Ishikawa (cell line): ENCODE data around the gene UGT1A8.

ENCODE experiments used
- CEBPB ChIP-seq: IDR thresholded peaks from 2 replicates; pipeline ENCODE4 v1.6.1; 2012
- CREB1 ChIP-seq: IDR thresholded peaks from 2 replicates; pipeline ENCODE4 v1.6.1; 2012; ENCODE audit warnings: low read depth
- EGR1 ChIP-seq: IDR thresholded peaks from 2 replicates; pipeline ENCODE4 v1.6.1; 2012
- EP300 ChIP-seq: IDR thresholded peaks from 2 replicates; pipeline ENCODE4 v1.6.1; 2012; ENCODE audit warnings: borderline replicate concordance
- FOXM1 ChIP-seq: IDR thresholded peaks from 2 replicates; pipeline ENCODE4 v1.6.1; 2012; ENCODE audit warnings: low read depth, borderline replicate concordance
- MAX ChIP-seq: IDR thresholded peaks from 2 replicates; pipeline ENCODE4 v1.6.1; 2012
- NFIC ChIP-seq: IDR thresholded peaks from 2 replicates; pipeline ENCODE4 v1.6.1; 2012
- RAD21 ChIP-seq: IDR thresholded peaks from 2 replicates; pipeline ENCODE4 v1.6.1; 2012; ENCODE audit warnings: low read depth
- REST ChIP-seq: IDR thresholded peaks from 2 replicates; pipeline ENCODE4 v1.6.1; 2012; ENCODE audit warnings: low read depth, mild to moderate bottlenecking
- TAF1 ChIP-seq: IDR thresholded peaks from 2 replicates; pipeline ENCODE4 v1.6.1; 2012; ENCODE audit warnings: low read depth, mild to moderate bottlenecking
- TCF12 ChIP-seq: IDR thresholded peaks from 2 replicates; pipeline ENCODE4 v1.6.1; 2012; ENCODE audit warnings: low read depth
- TEAD4 ChIP-seq: IDR thresholded peaks from 2 replicates; pipeline ENCODE4 v1.6.1; 2012
- YY1 ChIP-seq: IDR thresholded peaks from 2 replicates; pipeline ENCODE4 v1.6.1; 2012; ENCODE audit warnings: low read depth
- ZBTB7A ChIP-seq: IDR thresholded peaks from 2 replicates; pipeline ENCODE4 v1.6.1; 2012; ENCODE audit warnings: low read depth
- TF ChIP-seq, protein P1 (sequence below): IDR thresholded peaks from 2 replicates; pipeline ENCODE4 v1.6.1; 2012

UGT1A8 gene

DNA sequence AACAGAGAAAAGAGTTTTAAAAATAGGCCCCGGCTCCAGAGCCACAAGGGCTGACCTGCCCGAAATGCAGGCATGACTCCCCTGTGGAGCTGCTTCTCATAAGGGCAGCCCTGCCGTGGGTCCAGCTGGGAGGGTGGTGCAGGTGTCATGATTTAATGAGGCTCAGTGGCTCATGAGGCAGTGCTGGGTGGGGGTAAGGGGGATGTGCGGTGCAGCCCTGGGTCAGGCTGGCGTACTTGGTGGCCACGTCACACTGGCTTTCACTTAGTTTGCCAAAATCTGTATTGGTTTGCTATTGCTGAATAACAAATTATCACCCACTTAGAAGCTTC is 203.3 kb downstream of the UGT1A8 start:
- TF ChIP-seq REST (no peak), CEBPB (no peak), TEAD4 (no peak), MAX (no peak), EP300 (no peak), CREB1 (no peak), FOXM1 (no peak), YY1 (no peak)

GRCh38 chr2:233821196-233821595 is 203.8 kb downstream of the UGT1A8 start:
- TF ChIP-seq EGR1 = no peak
- no peak for TF ChIP-seq FOXM1
- no peak for TF ChIP-seq RAD21
- TF ChIP-seq REST = no peak
- no peak for TF ChIP-seq TEAD4
- TF ChIP-seq, protein P1, sequence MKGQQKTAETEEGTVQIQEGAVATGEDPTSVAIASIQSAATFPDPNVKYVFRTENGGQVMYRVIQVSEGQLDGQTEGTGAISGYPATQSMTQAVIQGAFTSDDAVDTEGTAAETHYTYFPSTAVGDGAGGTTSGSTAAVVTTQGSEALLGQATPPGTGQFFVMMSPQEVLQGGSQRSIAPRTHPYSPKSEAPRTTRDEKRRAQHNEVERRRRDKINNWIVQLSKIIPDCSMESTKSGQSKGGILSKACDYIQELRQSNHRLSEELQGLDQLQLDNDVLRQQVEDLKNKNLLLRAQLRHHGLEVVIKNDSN = no peak
- TF ChIP-seq NFIC = no peak

- TF ChIP-seq, protein P1 = no peak
- TF ChIP-seq TEAD4 = no peak
- TF ChIP-seq TCF12 = no peak
- TF ChIP-seq NFIC = no peak
- no peak for TF ChIP-seq REST
- no peak for TF ChIP-seq EGR1
- no peak for TF ChIP-seq CREB1
- no peak for TF ChIP-seq MAX
- TF ChIP-seq ZBTB7A = no peak
- no peak for TF ChIP-seq RAD21
- TF ChIP-seq TAF1 = no peak
- no peak for TF ChIP-seq CEBPB
Observed at GRCh38 chr2:233821709-233822100, 204.3 kb downstream of the UGT1A8 start.

DNA sequence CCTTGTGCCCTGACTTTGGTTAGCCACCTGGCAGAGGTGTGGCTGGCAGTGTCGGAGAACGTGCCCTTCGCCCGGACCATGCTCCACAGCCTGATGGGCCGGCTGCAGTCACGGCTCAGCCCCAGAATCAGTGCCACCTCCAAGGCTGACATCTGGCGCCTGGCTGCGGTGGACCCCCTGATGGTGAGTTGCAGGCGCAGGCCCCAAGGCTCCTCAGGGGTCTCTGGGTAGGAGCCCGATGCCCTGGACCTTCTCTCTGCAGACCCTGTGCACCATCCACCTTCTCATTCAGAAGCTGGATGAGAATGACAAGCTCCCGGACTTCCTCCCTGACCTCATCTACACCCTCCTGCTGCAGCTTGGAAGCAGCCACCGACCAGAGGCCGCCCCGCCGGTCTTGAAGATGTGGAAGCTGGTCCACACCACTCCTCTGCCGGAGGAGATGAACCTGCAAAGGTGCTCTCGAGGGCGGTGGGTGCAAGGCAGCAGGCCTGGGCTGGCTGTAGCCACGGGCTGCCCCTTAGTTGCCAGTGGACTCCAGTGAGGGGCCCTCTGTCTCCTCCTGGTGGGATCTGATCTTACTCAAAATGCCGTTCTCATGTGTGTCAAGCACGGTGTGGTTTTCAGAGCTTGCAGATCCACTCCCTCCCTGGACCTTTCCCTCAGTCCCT is 204.8 kb downstream of the UGT1A8 start:
- no peak for TF ChIP-seq EGR1
- TF ChIP-seq CREB1 = no peak
- TF ChIP-seq EP300 = no peak
- no peak for TF ChIP-seq TAF1
- TF ChIP-seq TEAD4 = no peak
- no peak for TF ChIP-seq NFIC
- no peak for TF ChIP-seq CEBPB
- TF ChIP-seq, protein P1 = no peak
- TF ChIP-seq YY1 = no peak
- no peak for TF ChIP-seq TCF12
- TF ChIP-seq ZBTB7A = no peak
- TF ChIP-seq MAX = no peak
- TF ChIP-seq REST = no peak
